Measurements from ENCODE around the gene PRM1.

DNA sequence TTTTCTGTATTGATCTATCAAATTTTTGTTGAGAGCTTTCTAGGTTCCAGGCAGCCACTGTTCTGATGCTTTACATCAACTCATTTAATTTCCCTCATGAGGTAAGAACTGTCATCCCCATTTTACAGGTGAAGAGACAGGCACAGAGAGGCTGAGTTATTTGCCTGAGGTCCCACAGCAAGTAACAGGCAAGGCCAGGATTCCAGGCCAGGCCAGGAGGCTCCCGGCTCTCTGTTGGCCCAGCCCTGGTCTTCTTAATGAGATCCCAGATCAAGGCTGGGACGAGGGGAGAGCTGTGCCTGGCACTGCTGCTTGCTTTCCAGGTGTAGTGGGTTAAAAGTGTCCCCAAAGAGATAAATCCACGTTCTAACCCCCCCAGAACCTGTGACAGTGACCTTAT, 41.7 kb upstream of the PRM1 start:
- TF ChIP-seq, protein P1, sequence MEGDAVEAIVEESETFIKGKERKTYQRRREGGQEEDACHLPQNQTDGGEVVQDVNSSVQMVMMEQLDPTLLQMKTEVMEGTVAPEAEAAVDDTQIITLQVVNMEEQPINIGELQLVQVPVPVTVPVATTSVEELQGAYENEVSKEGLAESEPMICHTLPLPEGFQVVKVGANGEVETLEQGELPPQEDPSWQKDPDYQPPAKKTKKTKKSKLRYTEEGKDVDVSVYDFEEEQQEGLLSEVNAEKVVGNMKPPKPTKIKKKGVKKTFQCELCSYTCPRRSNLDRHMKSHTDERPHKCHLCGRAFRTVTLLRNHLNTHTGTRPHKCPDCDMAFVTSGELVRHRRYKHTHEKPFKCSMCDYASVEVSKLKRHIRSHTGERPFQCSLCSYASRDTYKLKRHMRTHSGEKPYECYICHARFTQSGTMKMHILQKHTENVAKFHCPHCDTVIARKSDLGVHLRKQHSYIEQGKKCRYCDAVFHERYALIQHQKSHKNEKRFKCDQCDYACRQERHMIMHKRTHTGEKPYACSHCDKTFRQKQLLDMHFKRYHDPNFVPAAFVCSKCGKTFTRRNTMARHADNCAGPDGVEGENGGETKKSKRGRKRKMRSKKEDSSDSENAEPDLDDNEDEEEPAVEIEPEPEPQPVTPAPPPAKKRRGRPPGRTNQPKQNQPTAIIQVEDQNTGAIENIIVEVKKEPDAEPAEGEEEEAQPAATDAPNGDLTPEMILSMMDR (IDR thresholded peaks at IDR 0.05): no peak
- no peak for TF ChIP-seq POLR2AphosphoS5 (IDR thresholded peaks at IDR 0.05)

Data from prostate gland (tissue), 2 donors.